HG03175 (cell line): Measurements from ENCODE around the gene PCNT.

ENCODE experiments used
- ATAC-seq: cut with Tn5 transposase; IDR thresholded peaks from one replicate; pipeline ENCODE4 v1.9.1; 2021; ENCODE audit warnings: mild to moderate bottlenecking, moderate library complexity; ENCODE audit not compliant: unreplicated experiment

The PCNT gene

GRCh38 chr21:46328151-46328550 lies 4.2 kb downstream of the PCNT start:
- no peak for ATAC-seq

- ATAC-seq: no peak
These were observed 5.8 kb downstream of the PCNT start for GRCh38 chr21:46329796-46330195.

GRCh38 chr21:46334351-46335140 lies 10.6 kb downstream of the PCNT start:
- no peak for ATAC-seq

GRCh38 chr21:46336603-46337002 lies 12.6 kb downstream of the PCNT start:
- ATAC-seq: no peak

DNA sequence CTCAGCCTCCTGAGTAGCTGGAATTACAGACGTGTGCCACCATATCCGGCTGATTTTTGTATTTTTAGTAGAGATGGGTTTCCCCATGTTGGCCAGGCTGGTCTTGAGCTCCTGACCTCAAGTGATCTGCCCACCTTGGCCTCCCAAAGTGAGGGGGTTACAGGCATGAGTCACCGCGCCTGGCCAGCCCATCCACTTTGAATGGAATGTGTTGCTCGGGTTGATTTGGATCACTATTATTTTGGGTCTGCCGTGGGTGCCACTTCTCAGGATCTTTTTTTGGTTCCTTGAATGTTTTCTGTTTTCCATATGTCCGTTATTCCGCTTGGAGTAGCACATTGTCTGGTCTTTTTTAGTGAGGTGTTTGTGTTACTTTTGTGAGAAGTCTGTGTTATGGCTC lies 17.0 kb downstream of the PCNT start:
- ATAC-seq: no peak

- ATAC-seq: no peak
These were observed 20.4 kb downstream of the PCNT start for GRCh38 chr21:46344219-46344915.

GRCh38 chr21:46345861-46346260 lies 21.9 kb downstream of the PCNT start:
- ATAC-seq: no peak

DNA sequence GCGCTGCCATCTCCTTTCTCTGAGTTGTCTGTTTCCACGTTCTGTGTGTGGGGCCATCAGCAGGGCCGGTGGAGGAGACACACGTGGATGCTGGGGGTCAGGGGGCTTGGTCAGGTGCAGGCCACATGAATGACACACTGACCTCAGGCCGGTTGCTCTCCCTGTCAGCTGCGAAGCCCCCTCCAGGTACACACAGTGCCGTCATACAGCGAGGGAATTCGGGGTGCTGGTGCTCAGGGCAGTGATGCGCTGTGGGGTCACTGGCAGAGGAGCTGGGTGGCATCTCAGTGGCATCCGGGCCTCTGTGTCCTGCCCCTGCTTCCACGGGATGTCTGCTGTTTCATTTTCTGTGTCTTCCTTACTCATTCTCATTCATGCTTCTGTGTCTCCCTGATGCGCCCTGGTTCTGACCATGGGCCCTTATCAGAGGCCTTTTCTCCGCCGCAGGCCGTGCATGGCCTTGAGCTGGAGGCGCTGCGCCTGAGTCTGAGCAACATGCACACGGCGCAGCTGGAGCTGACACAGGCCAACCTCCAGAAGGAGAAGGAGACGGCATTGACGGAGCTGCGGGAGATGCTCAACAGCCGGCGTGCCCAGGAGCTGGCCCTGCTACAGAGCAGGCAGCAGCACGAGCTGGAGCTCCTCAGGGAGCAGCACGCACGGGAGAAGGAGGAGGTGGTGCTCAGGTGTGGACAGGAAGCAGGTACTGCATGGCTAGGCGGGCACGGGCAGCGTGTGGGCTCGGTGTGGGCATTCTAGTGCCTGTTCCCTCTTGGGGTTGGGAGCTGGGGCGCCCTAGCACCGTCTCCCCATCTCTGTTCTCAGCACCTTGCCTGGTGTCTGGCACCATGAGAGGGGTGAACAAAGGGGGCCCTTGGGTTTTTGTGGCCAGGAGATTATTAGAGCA lies 22.6 kb downstream of the PCNT start:
- ATAC-seq: no peak

DNA sequence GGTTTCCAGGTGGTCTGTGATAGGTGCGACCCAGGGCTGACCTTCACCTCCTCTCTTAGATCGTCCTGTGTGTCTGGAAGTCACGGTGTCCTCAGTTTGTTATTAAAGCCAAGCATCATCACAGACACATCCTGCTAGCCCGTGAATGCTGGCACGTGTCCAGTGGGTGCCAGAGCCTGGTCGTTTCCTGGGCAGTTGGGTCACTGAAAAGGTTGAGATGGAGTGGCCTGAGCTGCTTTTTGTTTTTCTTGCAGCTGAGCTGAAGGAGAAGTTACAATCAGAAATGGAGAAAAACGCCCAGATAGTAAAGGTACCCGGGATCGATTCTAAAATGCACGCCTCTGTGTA lies 23.2 kb downstream of the PCNT start:
- no peak for ATAC-seq

DNA sequence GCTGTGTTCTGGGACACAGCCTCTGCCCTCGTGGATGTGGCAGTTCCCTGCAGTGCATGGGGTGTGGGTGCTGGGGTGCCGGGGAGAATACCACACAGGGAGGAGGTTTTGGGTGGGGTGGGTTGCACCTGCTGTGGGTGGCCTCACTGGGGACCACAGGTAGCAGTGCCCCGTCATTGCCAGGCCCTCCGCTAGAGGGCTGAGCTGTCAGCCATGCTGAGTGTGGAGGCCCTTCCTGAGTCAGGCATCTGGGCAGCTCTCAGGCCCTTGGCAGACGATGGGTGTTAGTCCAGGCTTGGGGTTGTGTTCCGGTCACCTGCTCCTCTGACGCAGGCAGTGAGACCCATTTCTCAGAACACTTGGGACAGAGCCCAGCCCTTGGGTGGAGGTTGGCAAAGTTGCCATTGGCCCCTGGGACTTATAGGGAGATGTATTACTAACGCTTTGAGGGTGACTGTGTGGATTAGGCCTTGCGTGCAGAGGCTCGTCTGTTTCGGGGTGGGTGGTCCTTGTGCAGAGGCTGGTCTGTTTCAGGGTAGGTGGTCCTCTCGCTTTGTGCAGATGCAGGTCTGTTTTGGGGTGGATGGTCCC lies 23.9 kb downstream of the PCNT start:
- no peak for ATAC-seq

DNA sequence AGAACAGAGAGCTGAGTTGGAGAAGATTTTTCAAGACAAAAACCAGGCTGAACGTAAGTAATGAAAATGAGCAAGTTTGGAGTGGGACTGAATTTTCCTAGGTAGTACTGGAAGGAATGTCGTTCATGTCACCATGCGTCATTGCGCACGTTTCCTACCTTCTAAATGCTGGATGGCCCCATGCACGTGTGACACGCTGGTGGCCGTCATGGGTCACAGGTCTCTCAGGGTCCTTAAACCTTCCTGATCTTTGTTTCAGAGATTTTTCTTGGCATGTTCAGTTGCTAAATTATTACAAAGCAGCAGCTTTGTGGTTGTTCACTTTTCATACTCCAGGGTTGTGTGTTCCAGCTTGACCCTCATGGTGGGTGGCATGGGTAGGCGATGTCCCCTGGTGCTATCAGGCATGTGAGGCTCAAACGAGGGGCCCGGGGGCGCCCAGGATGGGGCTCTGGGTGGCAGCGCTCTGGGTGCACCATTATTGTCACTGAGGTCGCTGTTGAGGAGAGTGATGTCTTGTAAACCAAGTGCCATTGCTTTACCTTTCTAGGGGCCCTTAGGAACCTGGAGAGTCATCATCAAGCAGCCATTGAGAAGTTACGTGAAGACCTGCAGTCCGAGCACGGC lies 25.3 kb downstream of the PCNT start:
- no peak for ATAC-seq

GRCh38 chr21:46350571-46350970 lies 26.6 kb downstream of the PCNT start:
- no peak for ATAC-seq

GRCh38 chr21:46350981-46351380 lies 27.0 kb downstream of the PCNT start:
- no peak for ATAC-seq

GRCh38 chr21:46351476-46352163 lies 27.7 kb downstream of the PCNT start:
- ATAC-seq: no peak

DNA sequence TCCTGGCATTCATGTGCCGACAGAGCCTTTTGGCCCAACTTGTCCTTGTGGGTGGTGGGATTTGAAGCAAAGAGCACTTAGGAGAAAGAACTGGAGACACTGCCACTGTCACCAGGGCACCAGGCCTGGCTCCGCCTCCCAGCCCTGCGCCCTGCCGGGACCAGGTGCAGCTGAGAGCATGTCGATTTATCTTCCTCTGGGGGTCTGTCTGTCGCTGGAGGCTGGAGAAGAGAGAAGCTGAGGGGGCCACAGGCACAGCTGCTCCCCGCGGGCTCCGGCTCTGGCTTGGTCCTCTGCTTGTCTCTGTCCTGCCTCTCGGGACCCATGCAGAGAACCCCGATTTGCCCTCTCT lies 28.2 kb downstream of the PCNT start:
- no peak for ATAC-seq

GRCh38 chr21:46352913-46353312 lies 29.0 kb downstream of the PCNT start:
- ATAC-seq: no peak

DNA sequence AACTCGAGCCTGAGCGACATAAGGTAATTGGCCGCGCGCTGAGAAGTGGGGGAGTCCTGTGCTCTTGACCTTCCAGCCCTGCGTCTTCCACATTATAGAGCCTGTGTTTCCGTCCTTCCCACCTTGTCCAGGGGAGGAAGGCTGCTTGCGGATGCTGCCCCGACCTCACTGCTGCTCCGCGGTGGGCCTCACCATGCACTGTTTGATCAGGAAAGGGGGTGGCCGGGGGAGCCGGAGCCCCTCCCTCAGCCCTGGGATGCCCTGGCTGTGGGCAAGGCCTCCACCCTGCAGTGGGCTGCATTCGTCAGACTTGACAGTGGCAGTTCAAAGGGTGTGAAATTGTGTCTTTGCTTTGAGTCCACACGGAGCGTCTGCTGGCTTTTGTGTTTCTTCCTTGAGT lies 30.1 kb downstream of the PCNT start:
- ATAC-seq: no peak

DNA sequence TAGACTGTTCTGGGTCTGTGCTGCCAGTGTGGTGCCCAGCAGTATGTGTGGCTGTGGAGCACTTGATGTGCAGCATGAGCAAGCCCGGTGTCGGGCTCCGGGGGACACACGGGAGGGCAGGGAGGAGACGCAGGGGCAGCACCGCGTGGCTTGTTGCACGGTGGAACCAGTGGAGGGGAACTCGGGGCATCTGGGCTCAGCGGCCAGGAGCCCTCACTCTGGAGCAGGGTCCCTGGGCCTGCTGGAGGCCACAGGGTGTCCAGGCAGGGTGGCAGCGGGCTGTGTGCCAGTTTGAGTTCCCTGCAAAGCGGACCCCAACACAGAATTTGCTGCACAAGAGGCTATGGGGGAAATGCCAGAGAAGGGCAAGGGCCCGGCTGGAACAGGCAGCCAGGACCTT lies 30.6 kb downstream of the PCNT start:
- no peak for ATAC-seq

DNA sequence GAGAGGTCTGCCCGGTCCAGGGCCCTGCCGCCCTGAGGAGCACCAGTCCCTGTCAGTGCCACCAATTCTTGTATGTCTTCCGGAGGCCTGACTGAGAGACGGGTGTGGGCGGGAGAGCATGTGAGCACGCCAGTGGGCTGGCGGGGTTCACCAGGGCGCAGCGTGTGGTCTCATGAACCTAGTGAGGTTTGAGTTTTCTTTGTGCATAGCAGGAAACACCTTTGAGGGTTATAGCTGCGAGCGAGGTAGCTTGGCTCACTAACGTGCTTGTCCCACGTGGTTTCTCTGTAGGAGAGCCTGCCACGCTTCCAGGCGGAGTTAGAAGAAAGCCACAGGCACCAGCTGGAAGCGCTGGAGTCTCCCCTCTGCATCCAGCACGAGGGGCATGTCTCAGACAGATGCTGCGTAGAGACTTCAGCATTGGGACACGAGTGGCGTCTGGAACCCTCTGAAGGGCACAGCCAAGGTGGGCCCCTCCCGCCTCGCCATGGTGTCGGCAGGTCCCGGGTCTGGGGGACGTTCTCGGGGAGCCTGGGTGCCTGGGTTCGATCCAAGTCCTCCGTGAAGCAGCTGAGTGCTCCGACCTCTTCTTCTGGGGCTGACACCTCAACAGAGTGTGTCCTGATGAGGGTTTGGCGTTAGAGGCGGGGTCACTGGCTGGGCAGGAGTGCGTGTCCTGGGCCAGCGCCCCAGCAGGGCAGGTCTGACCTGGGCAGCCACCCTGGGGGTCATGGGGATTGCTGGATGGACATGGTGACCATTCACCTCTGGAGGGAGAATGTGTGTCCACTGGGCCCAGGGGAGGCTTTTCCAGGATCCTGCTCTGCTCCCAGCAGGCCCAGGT lies 31.4 kb downstream of the PCNT start:
- ATAC-seq: no peak

DNA sequence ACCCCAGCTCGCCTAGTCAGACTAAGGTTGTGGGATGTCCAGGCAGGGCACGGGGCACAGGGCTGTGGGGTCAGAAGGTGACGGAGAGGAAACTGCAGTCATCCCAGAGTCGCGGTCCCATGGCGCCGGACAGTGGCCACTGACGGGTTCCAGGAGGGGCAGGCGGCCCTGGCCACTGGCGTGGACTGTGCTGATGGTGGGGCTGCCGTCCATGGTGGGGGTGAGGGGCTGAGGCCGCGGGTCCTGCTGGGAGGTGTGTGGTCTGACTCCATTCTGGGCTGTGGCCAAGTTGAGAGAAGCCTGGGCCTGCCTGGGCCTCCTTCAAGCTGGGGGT lies 32.0 kb downstream of the PCNT start:
- no peak for ATAC-seq
